NCI-H2107 treated with DMSO at 0.1 percent for 48 hours (cell line): Measurements from ENCODE around the gene SLC26A2.
A peak's percentile ranks its signal among the peaks of the same experiment; 100 is the strongest.

Experiments used
- DNase-seq: peaks from one replicate; lab custom pipeline; 2025; ENCODE audit not compliant: unreplicated experiment; lab: John Stamatoyannopoulos, UW

The SLC26A2 gene

GRCh38 chr5:149961186-149961685 lies 678 bp downstream of the SLC26A2 start:
- no peak for DNase-seq

GRCh38 chr5:149961957-149962409 lies 1.4 kb downstream of the SLC26A2 start:
- DNase-seq = peak; percentile 1

GRCh38 chr5:149962601-149963300 lies 2.2 kb downstream of the SLC26A2 start:
- no peak for DNase-seq

- no peak for DNase-seq
Measured at GRCh38 chr5:149963729-149964128, 3.2 kb downstream of the SLC26A2 start.

GRCh38 chr5:149966946-149967345 lies 6.4 kb downstream of the SLC26A2 start:
- no peak for DNase-seq

- DNase-seq = no peak
Measured at GRCh38 chr5:149969181-149969930, 8.8 kb downstream of the SLC26A2 start.

GRCh38 chr5:149975409-149975808 lies 14.9 kb downstream of the SLC26A2 start:
- no peak for DNase-seq

GRCh38 chr5:149979896-149980295 lies 19.3 kb downstream of the SLC26A2 start:
- no peak for DNase-seq

GRCh38 chr5:149981206-149981605 lies 20.6 kb downstream of the SLC26A2 start:
- DNase-seq = no peak

- DNase-seq = no peak
Measured at GRCh38 chr5:149982505-149982904, 21.9 kb downstream of the SLC26A2 start.

GRCh38 chr5:149988126-149988525 lies 27.6 kb downstream of the SLC26A2 start:
- no peak for DNase-seq

GRCh38 chr5:149990518-149991376 lies 30.2 kb downstream of the SLC26A2 start:
- DNase-seq = peak; percentile 31

GRCh38 chr5:149993471-149993870 lies 32.9 kb downstream of the SLC26A2 start:
- no peak for DNase-seq

- DNase-seq = no peak
Measured at GRCh38 chr5:149995385-149996204, 35.0 kb downstream of the SLC26A2 start.

GRCh38 chr5:149996205-149996890 lies 35.8 kb downstream of the SLC26A2 start:
- no peak for DNase-seq

- no peak for DNase-seq
Measured at GRCh38 chr5:149998281-149998680, 37.7 kb downstream of the SLC26A2 start.

GRCh38 chr5:149999359-149999758 lies 38.8 kb downstream of the SLC26A2 start:
- no peak for DNase-seq

GRCh38 chr5:149999866-150000255 lies 39.3 kb downstream of the SLC26A2 start:
- no peak for DNase-seq

- peak; percentile 28 for DNase-seq
Measured at GRCh38 chr5:150000256-150000989, 39.9 kb downstream of the SLC26A2 start, which contains the start of the genes HMGXB3 and TIGD6. TSS of gene HMGXB3 (plus strand) at chr5:150000739. CDS start at chr5:150004853, 4,114 bp downstream. TSS of gene TIGD6 (minus strand) at chr5:150000654. CDS start at chr5:149996348, 4,306 bp downstream.
